ENCODE measurements around the gene CAPZB. TPM values are rescaled to one million over a fixed set of nuclear protein-coding genes. Genes with fewer than 3 reads are reported as not detected.

The CAPZB gene
- polyA plus RNA-seq, 1 of the 3 experiments (the other 2 are of a cell fraction) = 122 TPM

DNA sequence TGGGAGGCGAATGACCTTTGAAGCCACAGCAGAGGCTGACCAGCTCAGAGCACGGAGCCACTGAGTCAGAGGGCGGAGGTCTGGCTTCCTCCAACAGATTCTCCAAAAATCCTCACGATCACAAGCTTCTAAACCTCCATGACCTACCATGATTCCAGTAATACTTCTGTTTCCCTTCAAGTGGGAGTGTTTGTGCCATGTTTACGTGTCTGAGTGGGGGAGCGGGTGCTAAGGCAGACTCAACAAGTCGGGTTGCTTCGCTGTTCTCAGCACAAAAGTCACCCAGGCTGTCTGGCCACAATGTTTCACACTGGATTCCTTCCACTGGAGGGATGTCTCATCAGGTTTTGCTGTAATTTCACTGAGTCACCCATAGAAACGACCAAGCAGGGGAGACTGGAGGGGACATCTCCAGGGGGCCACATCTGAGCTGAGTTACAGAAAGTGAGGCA, 87.0 kb downstream of the CAPZB start:
- H2AFZ ChIP-seq (ENCODE audit: low read depth) = no peak overlapping the region
- ChIA-PET POLR2A (no interaction called here), CTCF (interaction anchor here (0.9 to 1.6 kb wide), 4 partner anchors 12 to 243 kb away, joined by 3 to 5 read pairs (median 4); no protein-coding TSS in a partner anchor)
- H3K9me2 ChIP-seq = no peaks in the 10 kb centered on the region
- H3K4me1 ChIP-seq (ENCODE audit: control insufficient read depth in 1 of 2, insufficient read depth in 2 of 2, low read depth in 1 of 2, low read length in 1 of 2) = peaks cover 11 to 41% of the 10 kb centered on the region in 2 experiments; a peak in 3 of 4 replicates
- no peak for DNase-seq
- peak overlapping the region; percentile 43; the same call in 1 of the 2 replicates for H3K4me2 ChIP-seq
- WGBS (ENCODE audit: low lambda C conversion rate) = 58% methylated on average over 7 of the region's 9 CpGs
- H3K36me3 ChIP-seq (replicated peaks in 1 of 2; ENCODE audit: control insufficient read depth in 1 of 2, insufficient read depth in 2 of 2, low read length in 1 of 2) = peaks cover 0 to 14% of the 10 kb centered on the region in 2 experiments
- peaks cover 95% of the 10 kb centered on the region for H4K20me1 ChIP-seq (ENCODE audit: insufficient read depth)
- peak overlapping the region in 1 of 2 experiments; percentile 20; a peak in 1 of 4 replicates for H3K27ac ChIP-seq (ENCODE audit: low read depth in 2 of 2, low read length in 1 of 2)
- peaks cover 95% of the 10 kb centered on the region for H3K79me2 ChIP-seq (ENCODE audit: insufficient read depth)
- no peak overlapping the region for H3K4me3 ChIP-seq (ENCODE audit: low read depth in 2 of 2, low read length in 1 of 2)
- H3K27me3 ChIP-seq (ENCODE audit: insufficient read depth) = no peaks in the 10 kb centered on the region
- no peaks in the 10 kb centered on the region for H3K9me3 ChIP-seq
- no peak overlapping the region for H3K9ac ChIP-seq
- no peaks in the 10 kb centered on the region for H3F3A ChIP-seq (replicated peaks; ENCODE audit: insufficient read depth)
- TF ChIP-seq RAD21 (IDR thresholded peaks at IDR 0.05; ENCODE audit: low read length) = no peak
- TF ChIP-seq FOSL2 (IDR thresholded peaks at IDR 0.05; ENCODE audit: borderline replicate concordance, low read depth) = peak; percentile 56; the same call in 1 of the 2 replicates
- TF ChIP-seq FOXM1 (IDR thresholded peaks at IDR 0.05; ENCODE audit: low read depth) = no peak
- TF ChIP-seq TAF1 (IDR thresholded peaks at IDR 0.05; ENCODE audit: borderline replicate concordance, low read depth, low read length) = no peak
- TF ChIP-seq POLR2AphosphoS5 (IDR thresholded peaks at IDR 0.05; ENCODE audit: low read depth, low read length) = no peak
- TF ChIP-seq, protein P1, sequence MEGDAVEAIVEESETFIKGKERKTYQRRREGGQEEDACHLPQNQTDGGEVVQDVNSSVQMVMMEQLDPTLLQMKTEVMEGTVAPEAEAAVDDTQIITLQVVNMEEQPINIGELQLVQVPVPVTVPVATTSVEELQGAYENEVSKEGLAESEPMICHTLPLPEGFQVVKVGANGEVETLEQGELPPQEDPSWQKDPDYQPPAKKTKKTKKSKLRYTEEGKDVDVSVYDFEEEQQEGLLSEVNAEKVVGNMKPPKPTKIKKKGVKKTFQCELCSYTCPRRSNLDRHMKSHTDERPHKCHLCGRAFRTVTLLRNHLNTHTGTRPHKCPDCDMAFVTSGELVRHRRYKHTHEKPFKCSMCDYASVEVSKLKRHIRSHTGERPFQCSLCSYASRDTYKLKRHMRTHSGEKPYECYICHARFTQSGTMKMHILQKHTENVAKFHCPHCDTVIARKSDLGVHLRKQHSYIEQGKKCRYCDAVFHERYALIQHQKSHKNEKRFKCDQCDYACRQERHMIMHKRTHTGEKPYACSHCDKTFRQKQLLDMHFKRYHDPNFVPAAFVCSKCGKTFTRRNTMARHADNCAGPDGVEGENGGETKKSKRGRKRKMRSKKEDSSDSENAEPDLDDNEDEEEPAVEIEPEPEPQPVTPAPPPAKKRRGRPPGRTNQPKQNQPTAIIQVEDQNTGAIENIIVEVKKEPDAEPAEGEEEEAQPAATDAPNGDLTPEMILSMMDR (IDR thresholded peaks at IDR 0.05) = peak; percentile 58
- TF ChIP-seq FOXJ3 (CRISPR knock-in tag; IDR thresholded peaks at IDR 0.05) = no peak
- TF ChIP-seq RXRA (IDR thresholded peaks at IDR 0.05; ENCODE audit: borderline replicate concordance, low read depth) = no peak
- no peak for TF ChIP-seq SIN3A (IDR thresholded peaks at IDR 0.05; ENCODE audit: borderline replicate concordance, low read depth, low read length)
- no peak for TF ChIP-seq YY1 (IDR thresholded peaks at IDR 0.05; ENCODE audit: low read depth)
- TF ChIP-seq CHD2 (IDR thresholded peaks at IDR 0.05; ENCODE audit: low read length, partially characterized antibody) = no peak
- TF ChIP-seq GABPA (IDR thresholded peaks at IDR 0.05; ENCODE audit: low read depth) = no peak
- TF ChIP-seq TEAD4 (IDR thresholded peaks at IDR 0.05; ENCODE audit: borderline replicate concordance, insufficient read depth) = peak; percentile 50; the same call in 1 of the 2 replicates
- TF ChIP-seq, protein P2, sequence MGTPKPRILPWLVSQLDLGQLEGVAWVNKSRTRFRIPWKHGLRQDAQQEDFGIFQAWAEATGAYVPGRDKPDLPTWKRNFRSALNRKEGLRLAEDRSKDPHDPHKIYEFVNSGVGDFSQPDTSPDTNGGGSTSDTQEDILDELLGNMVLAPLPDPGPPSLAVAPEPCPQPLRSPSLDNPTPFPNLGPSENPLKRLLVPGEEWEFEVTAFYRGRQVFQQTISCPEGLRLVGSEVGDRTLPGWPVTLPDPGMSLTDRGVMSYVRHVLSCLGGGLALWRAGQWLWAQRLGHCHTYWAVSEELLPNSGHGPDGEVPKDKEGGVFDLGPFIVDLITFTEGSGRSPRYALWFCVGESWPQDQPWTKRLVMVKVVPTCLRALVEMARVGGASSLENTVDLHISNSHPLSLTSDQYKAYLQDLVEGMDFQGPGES (IDR thresholded peaks at IDR 0.05; ENCODE audit: low read depth, low read length) = no peak

All from SK-N-SH (cell line).